KMS-11 (cell line): Measurements from ENCODE around the gene PIEZO1.
A peak's percentile ranks its signal among the peaks of the same experiment; 100 is the strongest.

Experiments used
- H2AFZ ChIP-seq: fragments of 200-600 bp; sonication (generic); 2 replicates; pipeline ENCODE4 v1.6.1; 2016; ENCODE audit warnings: antibody characterized with exemption, mixed run types, low read depth
- H3K27ac ChIP-seq: fragments of 200-600 bp; sonication (generic); 2 replicates; pipeline ENCODE4 v1.6.1; 2016; ENCODE audit warnings: mild to moderate bottlenecking, mixed run types
- H3K27me3 ChIP-seq: fragments of 200-600 bp; sonication (generic); 2 replicates; pipeline ENCODE4 v1.6.1; 2017; ENCODE audit warnings: mild to moderate bottlenecking, low read depth, mixed run types, moderate library complexity; ENCODE audit not compliant: insufficient read depth
- H3K36me3 ChIP-seq: fragments of 200-600 bp; sonication (generic); 2 replicates; pipeline ENCODE4 v1.6.1; 2017; ENCODE audit warnings: mild to moderate bottlenecking, mixed run types; ENCODE audit not compliant: insufficient read depth
- H3K4me1 ChIP-seq: fragments of 200-600 bp; sonication (generic); 2 replicates; pipeline ENCODE4 v1.6.1; 2016; ENCODE audit warnings: mild to moderate bottlenecking, low read depth, mixed run types; ENCODE audit not compliant: poor library complexity, severe bottlenecking
- H3K4me2 ChIP-seq: fragments of 200-600 bp; sonication (generic); 2 replicates; pipeline ENCODE4 v1.7.0; 2016; ENCODE audit warnings: mild to moderate bottlenecking, mixed run types
- H3K4me3 ChIP-seq: fragments of 200-600 bp; sonication (generic); IDR thresholded peaks from 2 replicates; pipeline ENCODE4 v1.6.1; 2017; ENCODE audit warnings: low read depth, low read length, mixed read lengths; ENCODE audit not compliant: insufficient read depth
- H3K79me2 ChIP-seq: fragments of 200-600 bp; sonication (generic); 2 replicates; pipeline ENCODE4 v1.6.1; 2016; ENCODE audit warnings: low read depth, mixed run types; ENCODE audit not compliant: insufficient read depth
- H3K9ac ChIP-seq: fragments of 200-600 bp; sonication (generic); 2 replicates; pipeline ENCODE4 v1.6.1; 2016; ENCODE audit warnings: mild to moderate bottlenecking, mixed run types
- H4K20me1 ChIP-seq: fragments of 200-600 bp; sonication (generic); 2 replicates; pipeline ENCODE4 v1.6.1; 2016; ENCODE audit warnings: mild to moderate bottlenecking, mixed run types; ENCODE audit not compliant: insufficient read depth
- CTCF ChIP-seq: fragments of 200-600 bp; sonication (generic); conservative IDR thresholded peaks from 2 replicates; pipeline ENCODE4 v1.6.1; 2017; ENCODE audit warnings: low read depth, mild to moderate bottlenecking, antibody characterized with exemption, low read length, moderate library complexity, mixed read lengths

Gene PIEZO1

GRCh38 chr16:88782454-88783390 is 2.3 kb downstream of the PIEZO1 start:
- H3K4me3 ChIP-seq, result no peak overlapping the region
- 0 out of 2 replicates have a peak, but pooled peaks have one; percentile 7 for TF ChIP-seq CTCF
- peak overlapping the region; percentile 98 for H3K27ac ChIP-seq
- H2AFZ ChIP-seq, result no peak overlapping the region
- H3K4me2 ChIP-seq, result peak overlapping the region; percentile 99
- peaks cover 71% of the 10 kb centered on the region for H3K79me2 ChIP-seq
- H3K36me3 ChIP-seq, result no peaks in the 10 kb centered on the region
- no peaks in the 10 kb centered on the region for H3K27me3 ChIP-seq
- peaks cover 30% of the 10 kb centered on the region for H3K4me1 ChIP-seq
- peak overlapping the region; percentile 91 for H3K9ac ChIP-seq
- peaks cover 9% of the 10 kb centered on the region; the same call in 1 of the 2 replicates for H4K20me1 ChIP-seq

GRCh38 chr16:88781140-88782077 is 3.6 kb downstream of the PIEZO1 start:
- Histone ChIP-seq H3K36me3 (no peaks in the 10 kb centered on the region), H4K20me1 (peaks cover 18% of the 10 kb centered on the region; the same call in 1 of the 2 replicates), H3K79me2 (peaks cover 84% of the 10 kb centered on the region), H3K4me3 (no peak overlapping the region), H3K27me3 (no peaks in the 10 kb centered on the region), H3K9ac (peak overlapping the region; percentile 91), H2AFZ (no peak overlapping the region), H3K27ac (peak overlapping the region; percentile 98), H3K4me1 (peaks cover 30% of the 10 kb centered on the region), H3K4me2 (peak overlapping the region; percentile 99)
- TF ChIP-seq CTCF, result no peak

- Histone ChIP-seq H4K20me1 (peaks cover 24% of the 10 kb centered on the region), H3K79me2 (peaks cover 94% of the 10 kb centered on the region), H3K4me1 (peaks cover 30% of the 10 kb centered on the region), H3K9ac (peak overlapping the region; percentile 91; the same call in 1 of the 2 replicates), H3K36me3 (no peaks in the 10 kb centered on the region), H2AFZ (no peak overlapping the region), H3K27ac (peak overlapping the region; percentile 98), H3K4me3 (no peak overlapping the region), H3K4me2 (peak overlapping the region; percentile 99), H3K27me3 (no peaks in the 10 kb centered on the region)
- TF ChIP-seq CTCF, result no peak
Observed at GRCh38 chr16:88780142-88781062, 4.6 kb downstream of the PIEZO1 start.
